Raji (cell line): Measurements from ENCODE around the gene NFS1.
A peak's percentile ranks its signal among the peaks of the same experiment; 100 is the strongest.

Experiments
- POLR2A ChIP-seq: IDR thresholded peaks from 2 replicates; pipeline ENCODE4 v1.6.1; 2011; ENCODE audit warnings: low read depth, low read length, control low read depth; ENCODE audit not compliant: insufficient read depth

The NFS1 gene

GRCh38 chr20:35699127-35699956, at the start of gene NFS1, which contains the start of gene ROMO1:
Gene NFS1, minus strand, starts transcription at chr20:35699352. Its CDS starts 64 bp downstream, at chr20:35699288.
Gene ROMO1, plus strand, starts transcription at chr20:35699405. Its CDS starts 228 bp downstream, at chr20:35699633.
- TF ChIP-seq POLR2A: peak; percentile 91

GRCh38 chr20:35743693-35744491, 44.7 kb upstream of the NFS1 start:
- no peak for TF ChIP-seq POLR2A

- peak; percentile 62 for TF ChIP-seq POLR2A
Observed at GRCh38 chr20:35742741-35743523, 43.8 kb upstream of the NFS1 start.

- peak; percentile 86 for TF ChIP-seq POLR2A
Observed at GRCh38 chr20:35741892-35742740, 43.0 kb upstream of the NFS1 start, which contains the start of gene RBM39. Gene RBM39, minus strand, starts transcription at chr20:35742260. Its CDS starts 1,386 bp downstream, at chr20:35740874.

GRCh38 chr20:35739294-35740163, 40.4 kb upstream of the NFS1 start:
- no peak for TF ChIP-seq POLR2A

- no peak for TF ChIP-seq POLR2A
Observed at GRCh38 chr20:35738410-35739179, 39.4 kb upstream of the NFS1 start.

- TF ChIP-seq POLR2A: no peak
Observed at GRCh38 chr20:35737865-35738333, 38.7 kb upstream of the NFS1 start.

GRCh38 chr20:35735826-35736470, 36.8 kb upstream of the NFS1 start:
- TF ChIP-seq POLR2A: no peak

- TF ChIP-seq POLR2A: no peak
Observed at GRCh38 chr20:35734777-35735649, 35.9 kb upstream of the NFS1 start.

- TF ChIP-seq POLR2A: no peak
Observed at GRCh38 chr20:35734374-35734773, 35.2 kb upstream of the NFS1 start.

- TF ChIP-seq POLR2A: no peak
Observed at GRCh38 chr20:35732644-35732982, 33.5 kb upstream of the NFS1 start.
